ENCODE results near the gene ANAPC5.

DNA sequence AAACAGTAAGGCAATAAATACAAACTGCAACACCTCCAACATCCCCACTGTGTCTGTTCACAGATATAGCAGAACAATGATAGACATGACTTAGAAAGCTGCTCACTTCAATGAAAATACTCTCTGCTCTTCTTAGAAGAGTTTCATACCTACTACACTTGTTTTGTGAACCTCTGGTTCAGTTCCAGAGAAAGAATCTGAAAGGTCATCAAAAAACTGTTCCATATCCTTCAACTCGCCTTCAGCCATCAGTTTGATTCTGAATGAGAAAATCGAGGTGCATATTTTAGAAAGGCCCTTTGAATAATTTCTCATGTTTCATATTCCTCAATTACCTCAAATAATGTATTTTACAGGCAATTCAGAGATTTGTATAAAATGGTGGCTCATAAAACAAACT lies 5.5 kb downstream of the ANAPC5 start:
- TF ChIP-seq CTCF (IDR thresholded peaks at IDR 0.05), result no peak
- TF ChIP-seq ZFX (IDR thresholded peaks at IDR 0.05; ENCODE audit: borderline replicate concordance), result no peak
